Ascending aorta (tissue), 2 donors: ENCODE measurements around the gene ANKRD65. TPM values are rescaled to one million over a fixed set of nuclear protein-coding genes. Genes with fewer than 3 reads are reported as not detected.

Source experiments
- DNase-seq, 2 donors: peaks; one replicate each; pipeline ENCODE4 v3.0.0-alpha.2; 2019; ENCODE audit warnings: low spot score in 2 of 2
- H3K27ac ChIP-seq, 2 donors: fragments of 200-600 bp; sonication (generic); one replicate each; pipeline ENCODE4 v1.5.1; 2016 to 2017; ENCODE audit warnings: mild to moderate bottlenecking in 1 of 2
- H3K27me3 ChIP-seq: fragments of 200-600 bp; sonication (generic); one replicate; pipeline ENCODE4 v1.5.1; 2017
- H3K36me3 ChIP-seq, 2 donors: fragments of 200-600 bp; sonication (generic); one replicate each; pipeline ENCODE4 v1.5.1; 2016
- H3K4me1 ChIP-seq, 2 donors: fragments of 200-600 bp; sonication (generic); one replicate each; pipeline ENCODE4 v1.5.1; 2016 to 2017; ENCODE audit warnings: mild to moderate bottlenecking in 1 of 2
- H3K4me3 ChIP-seq, 2 donors: fragments of 200-600 bp; sonication (generic); one replicate each; pipeline ENCODE4 v1.5.1; 2016 to 2017; ENCODE audit warnings: mild to moderate bottlenecking in 1 of 2
- H3K9me3 ChIP-seq, 2 donors: fragments of 200-600 bp; sonication (generic); one replicate each; pipeline ENCODE4 v1.5.1; 2016
- intact Hi-C: fragments of 100-400 bp; cut with DNase I; formaldehyde crosslinking; loops from one replicate; pipeline ENCODE4 v1.15.1; 2023
- total RNA-seq: library from RNA; depleted of rRNA; stranded (reverse); fragments of >200 nt; gene quantifications from one replicate; pipeline ENCODE4 v1.1.0, GENCODE V29; 2016
- TF ChIP-seq, protein P1 (sequence below), 3 experiments: fragments of 200-600 bp in 2 of 3; fragments of 450-650 bp in 1 of 3; sonication (generic) in 2 of 3; IDR thresholded peaks; one replicate each; pipeline ENCODE4 v1.5.1; 2016 to 2019; ENCODE audit warnings: antibody characterized with exemption in 3 of 3, mild to moderate bottlenecking in 1 of 3, moderate library complexity in 1 of 3

Gene ANKRD65
- total RNA-seq, 1 donor from 2014 or later, result 12.5 TPM

- no peaks in the 10 kb centered on the region for H3K9me3 ChIP-seq
- peaks cover 15 to 34% of the 10 kb centered on the region in 2 donors for H3K4me1 ChIP-seq
- peaks cover 3% of the 10 kb centered on the region for H3K27me3 ChIP-seq
- TF ChIP-seq, protein P1, sequence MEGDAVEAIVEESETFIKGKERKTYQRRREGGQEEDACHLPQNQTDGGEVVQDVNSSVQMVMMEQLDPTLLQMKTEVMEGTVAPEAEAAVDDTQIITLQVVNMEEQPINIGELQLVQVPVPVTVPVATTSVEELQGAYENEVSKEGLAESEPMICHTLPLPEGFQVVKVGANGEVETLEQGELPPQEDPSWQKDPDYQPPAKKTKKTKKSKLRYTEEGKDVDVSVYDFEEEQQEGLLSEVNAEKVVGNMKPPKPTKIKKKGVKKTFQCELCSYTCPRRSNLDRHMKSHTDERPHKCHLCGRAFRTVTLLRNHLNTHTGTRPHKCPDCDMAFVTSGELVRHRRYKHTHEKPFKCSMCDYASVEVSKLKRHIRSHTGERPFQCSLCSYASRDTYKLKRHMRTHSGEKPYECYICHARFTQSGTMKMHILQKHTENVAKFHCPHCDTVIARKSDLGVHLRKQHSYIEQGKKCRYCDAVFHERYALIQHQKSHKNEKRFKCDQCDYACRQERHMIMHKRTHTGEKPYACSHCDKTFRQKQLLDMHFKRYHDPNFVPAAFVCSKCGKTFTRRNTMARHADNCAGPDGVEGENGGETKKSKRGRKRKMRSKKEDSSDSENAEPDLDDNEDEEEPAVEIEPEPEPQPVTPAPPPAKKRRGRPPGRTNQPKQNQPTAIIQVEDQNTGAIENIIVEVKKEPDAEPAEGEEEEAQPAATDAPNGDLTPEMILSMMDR (IDR thresholded peaks at IDR 0.05), result no peak
- DNase-seq, result no peak
- no peaks in the 10 kb centered on the region for H3K36me3 ChIP-seq
- intact Hi-C loops, result no loop called here
- H3K4me3 ChIP-seq, result peak overlapping the region in 1 of 2 donors; percentile 34
- H3K27ac ChIP-seq, result peak overlapping the region; percentile 81 to 82
Measured at GRCh38 chr1:1433804-1434130, 12.7 kb upstream of the ANKRD65 start.

GRCh38 chr1:1432951-1433803 lies 12.1 kb upstream of the ANKRD65 start:
- H3K36me3 ChIP-seq, result no peaks in the 10 kb centered on the region
- peak overlapping the region; percentile 81 to 82 for H3K27ac ChIP-seq
- TF ChIP-seq, protein P1 (IDR thresholded peaks at IDR 0.05), result no peak
- H3K4me3 ChIP-seq, result no peak overlapping the region
- intact Hi-C loops, result no loop called here
- H3K9me3 ChIP-seq, result no peaks in the 10 kb centered on the region
- peaks cover 15 to 34% of the 10 kb centered on the region in 2 donors for H3K4me1 ChIP-seq
- no peak for DNase-seq
- H3K27me3 ChIP-seq, result peaks cover 3% of the 10 kb centered on the region

- Histone ChIP-seq H3K4me1 (peaks cover 18 to 34% of the 10 kb centered on the region in 2 donors), H3K4me3 (no peak overlapping the region), H3K9me3 (no peaks in the 10 kb centered on the region), H3K27me3 (peaks cover 3% of the 10 kb centered on the region), H3K36me3 (no peaks in the 10 kb centered on the region), H3K27ac (peak overlapping the region; percentile 81 to 82)
- intact Hi-C loops, result no loop called here
- TF ChIP-seq, protein P1 (IDR thresholded peaks at IDR 0.05), result no peak
- DNase-seq, result no peak
Measured at GRCh38 chr1:1432274-1432950, 11.3 kb upstream of the ANKRD65 start.

GRCh38 chr1:1431845-1432273 lies 10.8 kb upstream of the ANKRD65 start:
- Histone ChIP-seq H3K4me1 (peaks cover 18 to 34% of the 10 kb centered on the region in 2 donors), H3K4me3 (no peak overlapping the region), H3K36me3 (no peaks in the 10 kb centered on the region), H3K9me3 (no peaks in the 10 kb centered on the region), H3K27ac (peak overlapping the region; percentile 81 to 82), H3K27me3 (peaks cover 3% of the 10 kb centered on the region)
- TF ChIP-seq, protein P1 (IDR thresholded peaks at IDR 0.05), result no peak
- no peak for DNase-seq
- intact Hi-C loops, result no loop called here

GRCh38 chr1:1430992-1431844 lies 10.1 kb upstream of the ANKRD65 start:
- Histone ChIP-seq H3K4me1 (peaks cover 16 to 28% of the 10 kb centered on the region in 2 donors), H3K4me3 (no peak overlapping the region), H3K27me3 (peaks cover 3% of the 10 kb centered on the region), H3K27ac (peak overlapping the region; percentile 81 to 82), H3K36me3 (no peaks in the 10 kb centered on the region), H3K9me3 (no peaks in the 10 kb centered on the region)
- TF ChIP-seq, protein P1 (IDR thresholded peaks at IDR 0.05), result no peak
- intact Hi-C loops, result no loop called here
- DNase-seq, result no peak
